ENCODE data around the gene NDUFA11. TPM values are rescaled to one million over a fixed set of nuclear protein-coding genes. Genes with fewer than 3 reads are reported as not detected.

NDUFA11 gene
- total and polyA plus RNA-seq, 9 of the 15 experiments (the other 6 are each of a cell fraction or from before 2014, with no cell fraction given): 63.3 to 486 (median 274) TPM

DNA sequence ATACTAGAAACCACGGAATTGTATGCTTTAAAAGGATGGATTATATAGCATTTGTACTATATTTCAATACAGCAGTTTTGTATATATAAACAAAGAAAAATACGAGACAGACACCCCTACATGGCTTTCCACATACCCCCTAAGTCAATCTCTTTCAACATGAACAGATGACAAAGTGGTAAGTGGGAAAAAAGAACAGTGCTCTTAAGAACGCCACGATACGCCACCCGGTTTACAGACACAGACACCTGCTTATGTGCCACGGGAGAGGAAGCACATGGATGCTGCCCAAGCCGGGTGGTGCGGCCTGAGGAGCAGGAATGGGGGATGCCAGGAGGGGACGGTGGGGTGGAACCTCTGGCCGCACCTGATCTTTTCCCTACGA, 18.6 kb upstream of the NDUFA11 start (continued):
- no peak for TF ChIP-seq SAFB (IDR thresholded peaks at IDR 0.05; ENCODE audit: borderline replicate concordance, low read depth, low read length)
- TF ChIP-seq, protein P1, sequence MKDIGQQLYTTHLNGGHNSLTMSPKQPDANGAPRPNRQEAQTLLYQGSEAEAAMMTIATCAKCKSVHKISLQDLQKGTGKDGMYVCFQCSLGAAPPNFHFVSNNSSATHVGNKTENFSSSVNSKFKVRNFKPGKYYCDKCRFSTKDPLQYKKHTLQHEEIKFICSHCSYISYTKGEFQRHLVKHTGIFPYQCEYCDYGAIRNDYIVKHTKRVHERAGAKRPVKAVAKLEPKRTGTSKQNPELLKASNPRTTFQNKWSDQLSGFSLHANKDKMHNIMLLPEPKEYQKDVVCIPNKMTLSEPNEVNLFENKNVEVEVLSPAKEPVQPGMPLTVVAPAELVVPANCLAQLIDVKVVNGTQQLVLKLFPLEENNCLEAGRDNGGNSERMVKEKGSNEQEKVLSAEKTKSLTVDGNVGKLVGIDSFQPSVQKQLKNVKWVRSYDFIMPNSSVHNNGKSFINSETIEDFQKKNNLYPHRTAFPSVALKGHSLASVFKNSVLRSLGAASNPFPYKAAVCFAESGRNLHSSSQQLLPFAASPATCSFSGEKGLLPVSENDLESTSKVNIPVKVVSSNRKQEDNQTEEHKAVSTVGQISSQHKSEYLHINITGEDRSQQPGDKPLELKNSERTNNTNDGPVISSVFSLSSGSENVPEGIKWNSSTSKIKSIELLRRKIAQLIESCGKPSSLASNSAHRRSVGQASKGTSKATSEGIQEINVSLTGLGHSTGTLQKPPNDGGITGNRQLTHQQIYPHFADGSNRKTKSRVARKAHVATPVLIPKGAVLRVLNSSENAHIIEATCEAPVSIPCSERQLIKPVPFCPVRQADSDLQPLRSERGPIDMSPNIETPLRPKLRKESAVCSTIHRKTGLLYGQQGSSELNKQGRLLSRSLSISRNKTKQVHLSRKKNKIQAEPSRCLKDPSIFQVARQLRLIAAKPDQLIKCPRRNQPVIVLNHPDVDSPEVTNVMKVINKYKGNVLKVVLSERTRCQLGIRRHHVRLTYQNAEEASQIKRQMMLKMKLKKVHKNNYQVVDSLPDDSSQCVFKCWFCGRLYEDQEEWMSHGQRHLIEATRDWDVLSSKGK (CRISPR knock-in tag; IDR thresholded peaks at IDR 0.05): no peak
- no peak for TF ChIP-seq ARHGAP35 (IDR thresholded peaks at IDR 0.05; ENCODE audit: partially characterized antibody)

DNA sequence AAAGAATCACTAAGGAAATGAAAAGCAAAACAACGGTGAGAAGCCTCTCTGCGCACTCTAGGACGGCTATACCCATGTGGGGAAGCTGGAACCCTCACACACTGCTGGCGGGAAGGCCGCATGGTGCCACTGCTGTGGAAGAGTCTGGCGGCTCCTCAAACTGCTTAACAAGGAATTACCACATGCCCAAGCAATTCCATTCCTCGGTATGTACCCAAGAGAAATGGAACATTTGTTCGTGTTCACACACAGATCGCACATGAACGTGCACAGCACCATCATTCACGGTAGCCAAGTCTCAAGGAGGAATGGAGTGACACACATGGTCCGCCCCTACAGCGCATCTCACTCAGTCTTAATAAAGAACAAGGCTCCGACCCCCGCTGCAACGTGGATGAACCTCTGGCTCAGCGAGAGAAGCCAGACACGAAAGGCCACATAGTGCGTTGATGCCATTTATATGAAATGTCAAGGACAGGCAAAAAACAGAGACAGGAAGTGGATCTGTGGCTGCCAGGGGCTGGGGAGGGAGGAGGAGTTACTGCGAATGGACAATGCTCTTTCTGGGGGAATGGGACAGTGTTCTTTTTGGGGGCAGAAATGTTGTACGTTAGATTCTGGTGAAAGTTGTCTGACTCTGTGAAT, 18.0 kb upstream of the NDUFA11 start:
- no peak overlapping the region for H3K4me3 ChIP-seq
- H3K4me1 ChIP-seq (replicated peaks in 1 of 2; ENCODE audit: control insufficient read depth in 2 of 2, insufficient read depth in 2 of 2, low read length in 2 of 2): peaks cover 0 to 3% of the 10 kb centered on the region in 2 experiments; a peak in 1 of 5 replicates
- no peaks in the 10 kb centered on the region for H3K27me3 ChIP-seq (ENCODE audit: control insufficient read depth in 2 of 2, insufficient read depth in 2 of 2, low read length in 2 of 2)
- no peaks in the 10 kb centered on the region for H3K9me1 ChIP-seq (ENCODE audit: control insufficient read depth, insufficient read depth, low read length)
- in situ Hi-C loops (cut with MboI) (no loop called here), intact Hi-C loops (cut with micrococcal nuclease) (no loop called here)
- no peaks in the 10 kb centered on the region for H3K9me3 ChIP-seq (replicated peaks; ENCODE audit: control insufficient read depth, insufficient read depth, low read depth, low read length)
- ATAC-seq (no peak), DNase-seq (ENCODE audit: extremely low read depth in 1 of 4, low spot score in 3 of 4) (no peak), FAIRE-seq (no peak)
- BruUV-seq (replicated peaks): no TSS peak
- H4K20me1 ChIP-seq (replicated peaks; ENCODE audit: control insufficient read depth, insufficient read depth, low read length): no peaks in the 10 kb centered on the region
- CTCF ChIA-PET (ENCODE audit: low intra/inter-chr PET ratio): no interaction called here
- WGBS (ENCODE audit: insufficient coverage, low coverage, missing lambda C conversion rate): 94% methylated on average over 21 of the region's 21 CpGs
- no peak overlapping the region for H3K27ac ChIP-seq (ENCODE audit: extremely low read depth, low read depth, low read length)
- no peak overlapping the region for H3K9ac ChIP-seq (ENCODE audit: insufficient read depth in 1 of 2, low read depth in 2 of 2, low read length in 2 of 2)
- peaks cover 94% of the 10 kb centered on the region; the same call in 2 of the 3 replicates for H3K36me3 ChIP-seq (ENCODE audit: control insufficient read depth, insufficient read depth, low read length)
- POLR2A ChIA-PET: interaction anchor here (0.7 to 1.7 kb wide), 2 partner anchors 10 to 214 kb away, joined by 3 to 6 read pairs; no protein-coding TSS in a partner anchor
- no peak overlapping the region for H3K4me2 ChIP-seq (ENCODE audit: insufficient read depth, low read length)
- H3K79me2 ChIP-seq (ENCODE audit: control insufficient read depth, insufficient read depth, low read length): no peaks in the 10 kb centered on the region
- no peak overlapping the region for H2AFZ ChIP-seq (ENCODE audit: low read depth, low read length)
- TF ChIP-seq, protein P2, sequence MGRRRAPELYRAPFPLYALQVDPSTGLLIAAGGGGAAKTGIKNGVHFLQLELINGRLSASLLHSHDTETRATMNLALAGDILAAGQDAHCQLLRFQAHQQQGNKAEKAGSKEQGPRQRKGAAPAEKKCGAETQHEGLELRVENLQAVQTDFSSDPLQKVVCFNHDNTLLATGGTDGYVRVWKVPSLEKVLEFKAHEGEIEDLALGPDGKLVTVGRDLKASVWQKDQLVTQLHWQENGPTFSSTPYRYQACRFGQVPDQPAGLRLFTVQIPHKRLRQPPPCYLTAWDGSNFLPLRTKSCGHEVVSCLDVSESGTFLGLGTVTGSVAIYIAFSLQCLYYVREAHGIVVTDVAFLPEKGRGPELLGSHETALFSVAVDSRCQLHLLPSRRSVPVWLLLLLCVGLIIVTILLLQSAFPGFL (CRISPR knock-in tag; IDR thresholded peaks at IDR 0.05): no peak
- TF ChIP-seq ZNF347 (CRISPR knock-in tag; IDR thresholded peaks at IDR 0.05; ENCODE audit: low read depth): no peak
- TF ChIP-seq MEF2D (tag; conservative IDR thresholded peaks at IDR 0.05; ENCODE audit: low read depth): no peak
- TF ChIP-seq ZNF75A (CRISPR knock-in tag; IDR thresholded peaks at IDR 0.05): no peak
- TF ChIP-seq U2AF1 (optimal IDR thresholded peaks at IDR 0.05; ENCODE audit: low read depth, low read length): no peak
- TF ChIP-seq, protein P3, sequence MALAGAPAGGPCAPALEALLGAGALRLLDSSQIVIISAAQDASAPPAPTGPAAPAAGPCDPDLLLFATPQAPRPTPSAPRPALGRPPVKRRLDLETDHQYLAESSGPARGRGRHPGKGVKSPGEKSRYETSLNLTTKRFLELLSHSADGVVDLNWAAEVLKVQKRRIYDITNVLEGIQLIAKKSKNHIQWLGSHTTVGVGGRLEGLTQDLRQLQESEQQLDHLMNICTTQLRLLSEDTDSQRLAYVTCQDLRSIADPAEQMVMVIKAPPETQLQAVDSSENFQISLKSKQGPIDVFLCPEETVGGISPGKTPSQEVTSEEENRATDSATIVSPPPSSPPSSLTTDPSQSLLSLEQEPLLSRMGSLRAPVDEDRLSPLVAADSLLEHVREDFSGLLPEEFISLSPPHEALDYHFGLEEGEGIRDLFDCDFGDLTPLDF (CRISPR knock-in tag; IDR thresholded peaks at IDR 0.05): no peak
- TF ChIP-seq HNRNPUL1 (IDR thresholded peaks at IDR 0.05; ENCODE audit: low read length): no peak
- no peak for TF ChIP-seq BRCA1 (IDR thresholded peaks at IDR 0.05)
- no peak for TF ChIP-seq BRCA1 (CRISPR knock-in tag; IDR thresholded peaks at IDR 0.05)
- no peak for TF ChIP-seq HNRNPK (IDR thresholded peaks at IDR 0.05; ENCODE audit: low read depth, low read length, poor library complexity, severe bottlenecking)

All from K562 (cell line).